ENCODE results near the gene CXCL13.
"Not testable (repeated sequence)": the region's sequence is repeated elsewhere in the genome, so short reads cannot be mapped to it uniquely, and the experiment has no call there.

The CXCL13 gene, protein sequence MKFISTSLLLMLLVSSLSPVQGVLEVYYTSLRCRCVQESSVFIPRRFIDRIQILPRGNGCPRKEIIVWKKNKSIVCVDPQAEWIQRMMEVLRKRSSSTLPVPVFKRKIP

GRCh38 chr4:77605210-77605902, at the start of gene CXCL13:
TSS of gene CXCL13 (plus strand) at chr4:77605820. CDS start at chr4:77605866, 46 bp downstream.
- DNase-seq = no peak

DNA sequence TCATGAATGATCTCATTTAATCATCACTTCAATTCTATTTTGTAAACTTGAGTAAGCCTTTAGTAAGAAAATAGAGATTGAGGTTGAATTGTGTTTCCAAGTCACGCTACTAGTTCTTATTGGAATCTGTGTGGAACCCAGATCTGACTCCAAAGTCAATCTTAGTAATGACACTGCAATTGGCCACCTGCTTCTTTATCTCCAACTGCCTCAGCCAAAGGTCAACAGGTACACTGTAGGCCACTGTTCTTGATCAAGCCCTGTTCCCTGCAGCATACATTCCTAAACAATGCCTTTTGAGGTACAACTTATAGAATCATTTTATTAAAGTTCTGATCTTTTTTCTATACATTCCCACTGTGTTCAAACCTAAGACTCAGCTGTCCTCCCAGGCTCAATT, 45.5 kb upstream of the CXCL13 start:
- no peak for DNase-seq

DNA sequence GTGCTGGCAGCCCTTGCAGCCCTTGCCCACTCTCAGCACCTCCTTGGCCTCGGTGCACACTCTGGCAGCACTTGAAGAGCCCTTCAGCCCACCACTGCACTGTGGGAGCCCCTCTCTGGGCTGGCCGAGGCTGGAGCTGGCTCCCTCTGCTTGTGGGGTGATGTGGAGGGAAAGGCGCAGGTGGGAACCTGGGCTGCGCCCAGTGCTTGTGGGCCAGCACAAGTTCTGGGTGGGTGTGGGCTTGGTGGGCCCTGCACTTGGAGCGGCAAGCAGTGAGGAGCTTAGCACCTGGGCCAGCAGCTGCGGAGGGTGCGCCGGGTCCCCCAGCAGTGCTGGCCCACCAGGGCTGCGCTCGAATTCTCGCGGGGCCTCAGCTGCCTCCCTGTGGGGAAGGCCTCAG, 43.9 kb upstream of the CXCL13 start:
- not testable (repeated sequence) for DNase-seq

GRCh38 chr4:77564231-77564630, 41.4 kb upstream of the CXCL13 start:
- no peak for DNase-seq

DNA sequence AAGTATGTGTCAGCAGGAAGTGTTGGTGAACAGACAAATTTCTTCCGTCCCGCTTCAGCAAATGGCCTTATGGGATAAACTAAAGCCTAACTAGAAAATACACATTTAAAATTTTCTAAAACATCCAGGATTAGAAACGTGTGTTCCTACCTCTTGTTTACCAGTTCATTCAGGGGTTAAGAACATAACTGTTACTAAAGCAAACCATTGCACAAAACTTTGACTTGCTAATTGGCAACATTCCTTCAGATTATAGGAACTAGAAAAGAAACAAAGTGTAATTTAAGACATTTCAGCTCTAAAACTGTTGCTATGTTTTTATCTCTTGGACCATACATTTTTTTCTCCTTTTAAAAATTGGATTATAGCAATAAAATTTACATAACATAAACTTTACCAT, 39.5 kb upstream of the CXCL13 start:
- no peak for DNase-seq

DNA sequence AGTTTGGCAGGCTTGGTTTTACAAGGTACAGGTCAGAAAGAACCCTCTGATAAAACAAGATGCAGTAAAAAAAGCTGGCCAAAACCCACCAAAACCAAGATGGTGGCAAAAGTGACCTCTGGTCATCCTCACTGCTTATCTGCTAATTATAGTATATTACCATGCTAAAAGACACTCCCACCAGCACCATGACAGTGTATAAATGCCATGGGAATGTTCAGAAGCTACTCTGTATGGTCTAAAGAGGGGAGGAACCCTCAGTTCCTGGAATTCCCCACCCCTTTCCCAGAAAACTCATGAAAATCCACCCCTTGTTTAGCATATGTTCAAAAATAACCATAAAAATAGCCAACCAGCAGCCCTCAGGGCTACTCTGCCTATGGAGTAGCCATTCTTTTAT, 38.1 kb upstream of the CXCL13 start:
- no peak for DNase-seq

GRCh38 chr4:77570508-77571214, 35.0 kb upstream of the CXCL13 start:
- not testable (repeated sequence) for DNase-seq

GRCh38 chr4:77576351-77576750, 29.3 kb upstream of the CXCL13 start:
- no peak for DNase-seq

DNA sequence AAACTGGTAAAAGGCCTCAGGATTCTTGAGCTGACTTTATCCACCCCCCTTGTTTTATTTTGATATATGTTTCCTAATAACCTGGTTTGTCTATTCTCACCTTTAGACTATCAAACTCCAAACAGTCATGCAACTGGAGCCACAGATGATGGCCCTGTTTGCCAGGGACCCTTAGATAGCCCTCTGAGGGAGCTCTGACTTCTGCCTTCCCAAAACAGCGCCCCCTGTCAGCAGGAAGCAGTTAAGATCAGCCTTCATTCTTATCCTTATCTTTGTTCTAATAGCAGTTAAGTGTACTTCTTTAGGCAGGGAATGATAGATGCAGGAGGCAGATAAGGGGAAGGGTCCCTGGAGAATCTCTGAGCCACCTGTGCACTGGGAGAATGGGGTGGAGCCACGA, 27.5 kb upstream of the CXCL13 start:
- no peak for DNase-seq

GRCh38 chr4:77579406-77580076, 26.1 kb upstream of the CXCL13 start:
- peak; percentile 65 for DNase-seq

DNA sequence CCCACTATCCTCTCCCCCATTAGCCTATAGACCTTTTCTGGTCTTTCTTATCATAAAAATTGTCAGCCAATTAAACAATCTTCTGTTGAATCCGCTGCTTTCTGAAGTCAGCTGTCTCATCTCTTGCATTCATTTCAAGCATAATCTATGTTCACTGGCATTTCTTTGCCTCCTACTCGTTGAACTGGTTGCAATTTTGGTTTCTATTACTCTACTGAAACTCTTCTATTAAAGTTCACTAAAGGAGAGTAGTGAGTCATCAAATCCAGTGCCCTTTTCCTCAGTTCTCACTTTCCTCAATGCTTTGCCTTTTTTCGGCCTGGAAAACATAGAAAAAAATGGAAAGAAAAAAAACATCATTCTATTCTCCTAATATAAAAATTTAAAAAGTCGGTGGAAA, 23.9 kb upstream of the CXCL13 start:
- no peak for DNase-seq

DNA sequence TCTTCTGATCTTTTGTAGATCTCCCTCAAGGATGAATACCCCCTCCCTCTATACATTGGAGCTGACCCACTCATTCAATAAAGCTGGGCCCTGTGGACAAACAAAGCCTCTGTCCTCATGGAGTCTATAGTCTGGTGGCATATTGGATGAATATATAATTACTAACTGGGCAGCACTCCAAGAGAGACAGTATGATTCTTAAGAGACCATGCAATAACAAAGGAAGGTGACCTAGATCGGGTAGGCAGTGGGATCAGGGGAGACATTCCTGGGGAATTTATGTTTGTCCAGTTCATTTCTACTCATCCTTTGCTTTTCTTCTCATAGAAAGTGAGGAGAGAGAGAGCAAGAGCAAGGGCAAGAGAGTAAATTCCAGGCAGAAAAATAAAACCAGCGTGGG, 23.5 kb upstream of the CXCL13 start:
- no peak for DNase-seq

GRCh38 chr4:77582711-77583110, 22.9 kb upstream of the CXCL13 start:
- DNase-seq = no peak

- DNase-seq = peak; percentile 81
Observed at GRCh38 chr4:77586951-77587383, 18.7 kb upstream of the CXCL13 start.

- DNase-seq = no peak
Observed at GRCh38 chr4:77590482-77590881, 15.1 kb upstream of the CXCL13 start.

- no peak for DNase-seq
Observed at GRCh38 chr4:77591532-77591931, 14.1 kb upstream of the CXCL13 start.

GRCh38 chr4:77593101-77593500, 12.5 kb upstream of the CXCL13 start:
- DNase-seq = no peak

- DNase-seq = no peak
Observed at GRCh38 chr4:77593993-77594392, 11.6 kb upstream of the CXCL13 start.

DNA sequence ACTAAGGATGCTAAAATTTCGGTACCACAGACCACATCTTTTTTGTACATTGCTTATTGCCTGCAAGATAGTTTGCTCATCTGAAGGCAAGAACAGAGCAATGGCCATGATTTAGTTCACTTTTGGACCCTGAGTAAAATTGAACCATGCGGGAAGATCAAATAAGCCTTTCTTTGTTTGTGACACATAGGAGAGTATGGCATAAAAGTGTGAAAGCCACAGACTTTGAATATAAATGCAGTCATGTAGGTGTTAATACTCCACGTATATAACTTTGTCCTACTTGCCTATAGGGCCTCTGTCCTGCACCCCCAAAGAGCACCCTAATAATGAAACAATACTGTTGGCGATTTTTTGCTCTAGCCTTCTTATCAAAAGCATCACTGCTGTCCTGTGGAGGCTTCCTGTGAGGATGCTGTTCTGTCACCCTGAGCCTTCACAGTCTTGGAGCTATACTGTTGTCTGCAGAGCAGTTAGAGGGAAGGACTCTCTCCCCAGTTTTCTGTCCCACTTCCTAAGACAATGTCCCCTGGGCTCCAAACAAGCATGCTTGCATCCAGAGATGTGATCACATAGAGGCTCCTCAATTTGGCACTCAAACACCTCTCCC, 10.2 kb upstream of the CXCL13 start:
- DNase-seq = no peak

DNA sequence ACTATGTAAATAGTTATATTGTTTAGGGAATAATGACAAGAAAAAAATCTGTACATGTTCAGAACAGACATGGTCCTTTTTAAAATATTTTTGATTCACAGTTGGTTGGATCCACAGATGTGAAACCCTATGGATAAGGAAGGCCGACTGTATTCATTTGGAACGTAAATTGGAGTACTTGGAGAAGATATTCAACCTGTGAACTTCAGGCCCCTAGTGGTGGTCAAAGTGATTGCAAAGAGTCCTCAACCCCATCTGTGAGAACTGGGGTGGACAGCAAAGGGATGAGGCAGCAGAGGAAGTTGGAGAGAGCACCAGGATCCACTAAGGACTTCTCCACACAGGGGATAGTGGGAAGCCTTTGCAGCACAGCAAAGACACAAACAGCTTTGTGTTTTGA, 6.2 kb upstream of the CXCL13 start:
- DNase-seq = peak; percentile 59

- DNase-seq = peak; percentile 69
Observed at GRCh38 chr4:77600521-77601451, 4.8 kb upstream of the CXCL13 start.

- DNase-seq = no peak
Observed at GRCh38 chr4:77601614-77602187, 3.9 kb upstream of the CXCL13 start.
